Caco-2 (cell line): ENCODE measurements around the gene PPP4R4. TPM values are rescaled to one million over a fixed set of nuclear protein-coding genes. Genes with fewer than 3 reads are reported as not detected.

Experiments
- BruUV-seq: library from RNA; stranded (reverse); fragments of 400-500 nt; replicated peaks from 2 replicates; lab custom pipeline; 2021; lab: Mats Ljungman, UMichigan
- CTCF ChIA-PET: fragments of 300-600 bp; sonication (Branson Sonifier 250); formaldehyde crosslinking; loops from one replicate; lab custom pipeline; 2022; ENCODE audit warnings: antibody characterized with exemption; lab: Charles Lee
- POLR2A ChIA-PET: fragments of 300-600 bp; sonication (Branson Sonifier 250); formaldehyde crosslinking; loops from one replicate; lab custom pipeline; 2022; ENCODE audit warnings: antibody characterized with exemption; lab: Charles Lee
- DNase-seq, 2 experiments: peaks; one replicate each; pipeline versions ENCODE4 v3.0.0 to v3.0.0-alpha.2; 2020 to 2022
- H3K27me3 ChIP-seq: replicated peaks from 2 replicates; pipeline ENCODE4 v1.6.0; 2011; ENCODE audit warnings: low read length; ENCODE audit not compliant: control insufficient read depth, insufficient read depth
- H3K36me3 ChIP-seq: 2 replicates; pipeline ENCODE4 v1.5.1; 2011; ENCODE audit warnings: low read length; ENCODE audit not compliant: control insufficient read depth, insufficient read depth
- H3K4me1 ChIP-seq: fragments of 250-450 bp; sonication (Bioruptor Pico); 2 replicates; pipeline ENCODE4 v1.5.1; 2020; ENCODE audit warnings: mild to moderate bottlenecking
- H3K4me3 ChIP-seq: 2 replicates; pipeline ENCODE4 v1.5.1; 2011; ENCODE audit warnings: low read depth, mild to moderate bottlenecking, control low read depth, low read length
- H3K9me3 ChIP-seq: fragments of 250-450 bp; sonication (Bioruptor Pico); 2 replicates; pipeline ENCODE4 v1.5.1; 2020; ENCODE audit warnings: mild to moderate bottlenecking, moderate library complexity
- H3K27ac Mint-ChIP-seq: one replicate; pipeline ENCODE4 v1.8.0; 2022; ENCODE audit warnings: mixed read lengths; ENCODE audit not compliant: unreplicated experiment
- H3K27me3 Mint-ChIP-seq: one replicate; pipeline ENCODE4 v1.8.0; 2022; ENCODE audit warnings: mixed read lengths; ENCODE audit not compliant: insufficient read depth, unreplicated experiment
- H3K36me3 Mint-ChIP-seq: one replicate; pipeline ENCODE4 v1.8.0; 2022; ENCODE audit warnings: mild to moderate bottlenecking, mixed read lengths; ENCODE audit not compliant: insufficient read depth, unreplicated experiment
- H3K4me1 Mint-ChIP-seq: one replicate; pipeline ENCODE4 v1.8.0; 2022; ENCODE audit warnings: low read depth, mixed read lengths; ENCODE audit not compliant: unreplicated experiment
- H3K4me3 Mint-ChIP-seq: one replicate; pipeline ENCODE4 v1.8.0; 2022; ENCODE audit warnings: mild to moderate bottlenecking, moderate library complexity, mixed read lengths; ENCODE audit not compliant: unreplicated experiment
- H3K9me3 Mint-ChIP-seq: one replicate; pipeline ENCODE4 v1.8.0; 2022; ENCODE audit warnings: mixed read lengths; ENCODE audit not compliant: unreplicated experiment
- intact Hi-C: fragments of 100-400 bp; cut with micrococcal nuclease; formaldehyde crosslinking; loops from one replicate; pipeline ENCODE4 v1.10.0; 2022; ENCODE audit not compliant: unreplicated experiment
- total RNA-seq: library from RNA; stranded (reverse); gene quantifications from 2 replicates; pipeline ENCODE4 v1.2.3, GENCODE V29; 2022
- TF ChIP-seq, protein P1 (sequence below), 2 experiments: fragments of 200-600 bp in 1 of 2; IDR thresholded peaks; 1 replicate in 1 of 2; 2 replicates in 1 of 2; pipeline versions ENCODE4 v1.5.1 to v1.8.0; 2011 to 2022; ENCODE audit warnings: antibody characterized with exemption in 1 of 2, control low read depth in 1 of 2, inconsistent platforms in 1 of 2, low read depth in 1 of 2, low read length in 1 of 2, mild to moderate bottlenecking in 1 of 2, moderate library complexity in 1 of 2; ENCODE audit not compliant: insufficient read depth in 1 of 2, severe bottlenecking in 1 of 2, unreplicated experiment in 1 of 2

PPP4R4 gene
- total RNA-seq, 1 experiment from 2014 or later = 0.20 TPM

DNA sequence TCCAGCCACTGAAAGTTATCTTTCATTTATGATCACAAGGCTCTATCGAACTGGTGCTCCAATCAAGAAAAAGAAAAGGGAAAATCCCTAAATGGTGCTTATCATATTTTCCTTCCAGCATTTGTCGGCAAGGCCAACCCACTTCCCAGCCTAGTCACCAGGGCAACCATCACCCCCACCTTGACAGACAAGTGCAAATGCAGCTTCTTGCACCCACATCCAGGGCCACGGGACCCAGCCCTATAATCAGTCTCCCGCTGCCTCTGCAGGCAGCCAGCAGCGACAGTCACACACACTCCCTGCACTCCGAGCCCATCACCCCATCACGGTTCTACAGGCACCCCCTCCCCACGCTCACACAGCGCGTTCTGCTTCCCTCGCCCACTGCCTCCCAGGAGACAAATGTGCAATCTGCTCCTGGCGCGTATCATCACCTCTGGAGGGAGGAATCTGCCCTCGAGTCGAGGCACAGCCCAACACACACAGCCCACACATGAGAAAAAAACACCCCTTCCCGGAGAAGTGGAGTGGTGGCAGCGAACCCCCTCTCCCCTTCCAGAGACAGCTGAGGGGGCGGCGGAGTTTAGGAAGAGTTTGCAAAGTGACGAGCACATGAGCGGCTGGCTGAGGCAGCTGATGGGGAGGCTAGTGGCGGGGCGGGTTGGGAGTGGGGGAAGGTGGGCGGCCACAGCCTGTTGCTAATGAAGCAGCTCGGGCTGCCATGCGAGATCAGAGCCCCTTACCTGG, 9.3 kb upstream of the PPP4R4 start:
- no peaks in the 10 kb centered on the region for H3K27me3 ChIP-seq
- Mint-ChIP-seq H3K27me3 (peaks cover 8% of the 10 kb centered on the region), H3K9me3 (no peaks in the 10 kb centered on the region), H3K27ac (no peak overlapping the region), H3K4me1 (no peaks in the 10 kb centered on the region), H3K36me3 (no peaks in the 10 kb centered on the region), H3K4me3 (no peak overlapping the region)
- no peaks in the 10 kb centered on the region for H3K36me3 ChIP-seq
- no peaks in the 10 kb centered on the region for H3K9me3 ChIP-seq
- no peak for DNase-seq
- POLR2A ChIA-PET = no interaction called here
- CTCF ChIA-PET = no interaction called here
- no TSS peak for BruUV-seq
- TF ChIP-seq, protein P1, sequence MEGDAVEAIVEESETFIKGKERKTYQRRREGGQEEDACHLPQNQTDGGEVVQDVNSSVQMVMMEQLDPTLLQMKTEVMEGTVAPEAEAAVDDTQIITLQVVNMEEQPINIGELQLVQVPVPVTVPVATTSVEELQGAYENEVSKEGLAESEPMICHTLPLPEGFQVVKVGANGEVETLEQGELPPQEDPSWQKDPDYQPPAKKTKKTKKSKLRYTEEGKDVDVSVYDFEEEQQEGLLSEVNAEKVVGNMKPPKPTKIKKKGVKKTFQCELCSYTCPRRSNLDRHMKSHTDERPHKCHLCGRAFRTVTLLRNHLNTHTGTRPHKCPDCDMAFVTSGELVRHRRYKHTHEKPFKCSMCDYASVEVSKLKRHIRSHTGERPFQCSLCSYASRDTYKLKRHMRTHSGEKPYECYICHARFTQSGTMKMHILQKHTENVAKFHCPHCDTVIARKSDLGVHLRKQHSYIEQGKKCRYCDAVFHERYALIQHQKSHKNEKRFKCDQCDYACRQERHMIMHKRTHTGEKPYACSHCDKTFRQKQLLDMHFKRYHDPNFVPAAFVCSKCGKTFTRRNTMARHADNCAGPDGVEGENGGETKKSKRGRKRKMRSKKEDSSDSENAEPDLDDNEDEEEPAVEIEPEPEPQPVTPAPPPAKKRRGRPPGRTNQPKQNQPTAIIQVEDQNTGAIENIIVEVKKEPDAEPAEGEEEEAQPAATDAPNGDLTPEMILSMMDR (IDR thresholded peaks at IDR 0.05; ENCODE audit: insufficient read depth in 1 of 2, low read depth in 1 of 2, low read length in 1 of 2, severe bottlenecking in 1 of 2, unreplicated experiment in 1 of 2) = no peak
- intact Hi-C loops = no loop called here
- no peak overlapping the region for H3K4me3 ChIP-seq
- no peaks in the 10 kb centered on the region for H3K4me1 ChIP-seq

DNA sequence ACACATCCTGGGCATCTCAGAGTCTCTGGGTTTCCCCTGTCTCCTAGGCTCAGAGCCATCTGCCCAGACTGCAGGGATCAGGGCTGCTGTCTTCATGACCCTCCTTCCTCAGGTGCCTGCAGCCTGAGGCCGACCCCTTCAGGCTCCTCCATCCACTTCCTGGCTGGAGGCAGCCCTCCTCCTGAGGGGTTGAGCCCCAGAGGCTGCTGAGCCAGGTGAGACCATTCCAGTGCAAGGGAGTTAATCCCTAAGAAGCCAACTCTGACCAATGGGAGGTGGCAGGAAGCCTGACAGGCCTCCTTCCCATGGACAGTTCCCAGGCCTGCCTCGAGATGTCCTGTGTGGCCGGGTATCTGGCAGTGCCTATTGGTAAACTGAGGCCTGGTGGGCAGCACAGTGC, 8.4 kb upstream of the PPP4R4 start:
- no peak for DNase-seq
- no TSS peak for BruUV-seq
- Histone ChIP-seq H3K4me1 (no peaks in the 10 kb centered on the region), H3K4me3 (no peak overlapping the region), H3K9me3 (no peaks in the 10 kb centered on the region), H3K27me3 (no peaks in the 10 kb centered on the region), H3K36me3 (no peaks in the 10 kb centered on the region)
- ChIA-PET POLR2A (no interaction called here), CTCF (no interaction called here)
- TF ChIP-seq, protein P1 (IDR thresholded peaks at IDR 0.05; ENCODE audit: insufficient read depth in 1 of 2, low read depth in 1 of 2, low read length in 1 of 2, severe bottlenecking in 1 of 2, unreplicated experiment in 1 of 2) = no peak
- Mint-ChIP-seq H3K27me3 (peaks cover 8% of the 10 kb centered on the region), H3K9me3 (no peaks in the 10 kb centered on the region), H3K4me1 (no peaks in the 10 kb centered on the region), H3K36me3 (no peaks in the 10 kb centered on the region), H3K27ac (no peak overlapping the region), H3K4me3 (no peak overlapping the region)
- intact Hi-C loops = no loop called here

DNA sequence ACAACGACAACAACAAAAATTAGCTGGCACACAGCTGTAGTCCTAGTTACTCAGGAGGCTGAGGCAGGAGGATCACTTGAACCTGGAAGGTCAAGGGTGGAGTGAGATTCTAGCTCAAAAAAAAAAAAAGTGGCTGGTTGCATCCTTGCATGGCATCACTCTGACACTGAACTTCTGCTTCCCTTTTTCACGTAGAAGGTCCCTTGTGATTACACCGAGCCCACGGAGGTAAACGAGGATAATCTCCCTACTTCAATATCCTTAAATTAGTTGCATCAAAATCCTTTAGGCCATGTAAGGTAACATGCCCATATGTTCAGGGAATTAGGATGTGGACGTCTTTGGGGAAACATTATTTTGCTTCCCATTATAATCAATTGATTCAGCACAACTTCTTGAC, 4.0 kb upstream of the PPP4R4 start:
- no peak for DNase-seq

More for the DNA sequence above, 4.0 kb upstream of the PPP4R4 start:
- Mint-ChIP-seq H3K4me3 (no peak overlapping the region), H3K36me3 (no peaks in the 10 kb centered on the region), H3K4me1 (no peaks in the 10 kb centered on the region), H3K27me3 (peaks cover 8% of the 10 kb centered on the region), H3K9me3 (no peaks in the 10 kb centered on the region), H3K27ac (no peak overlapping the region)
- Histone ChIP-seq H3K36me3 (no peaks in the 10 kb centered on the region), H3K4me3 (no peak overlapping the region), H3K9me3 (no peaks in the 10 kb centered on the region), H3K4me1 (0 out of 2 replicates have a peak, but pooled peaks cover 4% of the 10 kb centered on the region), H3K27me3 (no peaks in the 10 kb centered on the region)
- TF ChIP-seq, protein P1 (IDR thresholded peaks at IDR 0.05; ENCODE audit: insufficient read depth in 1 of 2, low read depth in 1 of 2, low read length in 1 of 2, severe bottlenecking in 1 of 2, unreplicated experiment in 1 of 2) = no peak
- ChIA-PET CTCF (no interaction called here), POLR2A (no interaction called here)
- intact Hi-C loops = no loop called here
- BruUV-seq = no TSS peak
